Fibroblast of the conjunctiva (primary cell): Measurements from ENCODE around the gene CDV3.
A peak's percentile ranks its signal among the peaks of the same experiment; 100 is the strongest.
"Not testable (repeated sequence)": the region's sequence is repeated elsewhere in the genome, so short reads cannot be mapped to it uniquely, and the experiment has no call there.

Experiments
- DNase-seq: peaks from one replicate; pipeline ENCODE4 v3.0.0-alpha.2; 2010; ENCODE audit warnings: low read depth

The CDV3 gene, protein sequence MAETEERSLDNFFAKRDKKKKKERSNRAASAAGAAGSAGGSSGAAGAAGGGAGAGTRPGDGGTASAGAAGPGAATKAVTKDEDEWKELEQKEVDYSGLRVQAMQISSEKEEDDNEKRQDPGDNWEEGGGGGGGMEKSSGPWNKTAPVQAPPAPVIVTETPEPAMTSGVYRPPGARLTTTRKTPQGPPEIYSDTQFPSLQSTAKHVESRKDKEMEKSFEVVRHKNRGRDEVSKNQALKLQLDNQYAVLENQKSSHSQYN

DNA sequence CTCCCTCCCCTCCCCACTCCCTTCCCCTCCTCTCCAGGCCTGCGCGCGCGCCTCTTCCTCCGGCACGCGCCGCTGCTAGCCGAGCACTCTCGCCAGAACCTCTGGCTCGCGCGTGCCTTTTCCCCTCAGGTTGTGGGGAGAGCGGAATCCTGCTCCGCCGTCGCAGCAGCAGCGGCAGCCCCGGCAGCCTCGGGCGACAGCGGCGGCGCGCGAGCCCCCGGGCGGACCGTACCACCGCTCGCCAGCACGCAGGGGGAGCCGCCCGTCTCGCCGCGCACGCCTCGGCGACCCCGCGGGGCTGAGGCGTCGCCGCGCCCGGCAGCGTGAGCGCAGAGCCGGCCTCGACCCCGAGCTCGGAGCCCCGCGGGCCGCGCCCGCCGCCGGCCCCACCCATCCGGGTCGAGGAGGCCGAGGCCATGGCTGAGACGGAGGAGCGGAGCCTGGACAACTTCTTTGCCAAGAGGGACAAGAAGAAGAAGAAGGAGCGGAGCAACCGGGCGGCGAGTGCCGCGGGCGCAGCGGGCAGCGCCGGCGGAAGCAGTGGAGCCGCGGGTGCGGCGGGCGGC, at the start of gene CDV3:
Gene CDV3 (plus strand): TSS at position 58 of the 566 bp plus-strand sequence. CDS start 359 bp downstream, at position 417.
- no peak for DNase-seq

- not testable (repeated sequence) for DNase-seq
Measured at GRCh38 chr3:133523758-133524157, 49.7 kb upstream of the CDV3 start.

DNA sequence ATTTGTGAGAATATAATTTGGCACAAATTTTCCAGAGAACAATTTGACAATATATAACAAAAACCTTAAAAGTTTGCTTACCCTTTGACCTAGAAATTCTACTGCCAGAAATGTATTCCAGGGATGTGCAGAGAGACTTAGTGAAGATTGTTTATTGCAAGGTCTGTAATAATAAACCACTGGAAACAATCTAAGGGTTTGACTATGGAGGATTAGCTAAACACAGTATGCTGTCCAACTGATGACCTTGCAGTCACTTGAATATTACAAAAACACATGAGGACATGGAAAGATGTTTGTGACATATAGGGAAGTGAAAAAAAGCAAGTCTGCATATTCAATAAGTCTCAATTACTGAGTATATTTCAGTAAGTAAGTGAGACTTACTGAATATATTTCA, 48.1 kb upstream of the CDV3 start:
- DNase-seq = no peak

GRCh38 chr3:133527081-133527715, 46.3 kb upstream of the CDV3 start:
- DNase-seq = no peak

GRCh38 chr3:133529809-133530208, 43.7 kb upstream of the CDV3 start:
- no peak for DNase-seq

- no peak for DNase-seq
Measured at GRCh38 chr3:133531981-133532380, 41.5 kb upstream of the CDV3 start.

DNA sequence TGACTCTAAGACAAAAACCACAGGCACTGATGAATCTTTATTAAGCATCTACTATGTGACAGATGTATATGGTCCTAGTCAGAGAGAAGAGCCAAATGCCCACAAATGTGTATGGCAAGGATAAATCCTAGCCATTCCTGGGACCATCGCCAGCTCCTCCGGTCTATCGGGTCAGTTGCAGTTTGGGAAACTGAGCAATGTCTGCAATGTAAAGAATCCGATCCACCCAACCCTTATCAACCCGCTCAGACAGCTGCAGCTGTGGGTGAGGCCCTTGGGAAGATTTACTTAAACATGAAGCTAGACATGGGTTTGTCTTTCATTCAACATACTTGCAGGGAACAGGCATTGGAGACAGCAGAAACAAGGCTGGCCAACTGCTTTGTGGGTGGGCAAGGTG, 40.5 kb upstream of the CDV3 start:
- no peak for DNase-seq

DNA sequence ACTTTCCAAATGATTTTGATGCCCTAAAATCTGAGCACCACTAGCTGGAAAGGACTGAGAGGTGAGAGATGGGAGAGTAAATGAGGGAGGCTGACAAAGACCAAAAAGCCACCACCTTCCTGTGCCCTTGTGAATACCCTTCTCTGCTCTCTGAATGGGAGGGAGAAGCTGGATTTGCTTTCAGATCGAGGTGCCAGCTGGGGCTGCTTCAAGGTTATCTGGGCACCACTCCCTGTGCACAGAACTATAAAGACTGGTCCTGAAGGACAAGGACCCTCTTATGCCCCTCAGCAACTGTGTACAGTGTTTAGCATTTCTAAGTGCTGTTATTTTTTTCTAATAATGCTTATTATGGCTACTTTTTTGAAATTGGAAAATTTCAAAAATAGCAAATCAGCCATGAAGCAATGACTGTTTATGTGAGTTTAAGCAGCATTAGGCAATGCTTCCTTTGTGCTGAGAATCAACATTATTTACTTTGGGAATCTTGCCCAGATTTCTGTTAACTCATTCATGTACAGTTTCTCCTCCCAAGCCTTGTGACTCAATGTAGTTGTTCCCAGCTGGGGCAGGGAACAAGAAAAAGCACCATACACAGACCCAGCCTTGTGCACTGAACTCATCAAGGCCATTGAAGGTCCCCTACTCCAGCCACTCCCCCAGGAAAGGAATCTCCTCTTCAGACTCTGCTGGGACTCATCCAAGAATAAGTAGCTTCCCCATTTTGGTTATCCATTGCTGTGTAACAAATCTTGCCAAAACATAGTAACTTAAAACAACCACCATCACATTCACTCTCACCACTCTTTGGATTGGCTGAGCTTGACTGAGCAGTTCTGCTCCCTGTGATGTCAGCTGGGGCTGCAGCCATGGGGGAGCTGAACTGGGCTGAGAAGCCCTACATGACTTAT, 37.3 kb upstream of the CDV3 start:
- peak; percentile 80 for DNase-seq

DNA sequence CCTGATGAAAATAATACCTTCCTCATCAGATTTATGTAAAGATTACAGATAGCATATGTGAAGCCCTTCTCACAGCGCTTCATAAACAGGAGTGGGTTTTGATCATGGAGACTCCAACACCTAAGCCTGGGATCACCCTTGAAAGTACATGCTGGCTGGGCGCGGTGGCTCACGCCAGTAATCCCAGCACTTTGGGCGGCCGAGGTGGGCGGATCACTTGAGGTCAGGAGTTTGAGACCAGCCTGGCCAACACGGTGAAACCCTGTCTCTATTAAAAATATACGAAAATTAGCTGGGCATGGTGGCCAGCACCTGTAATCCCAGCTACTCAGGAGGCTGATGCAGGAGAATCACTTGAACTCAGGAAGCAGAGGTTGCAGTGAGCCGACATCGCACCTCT, 36.4 kb upstream of the CDV3 start:
- not testable (repeated sequence) for DNase-seq

GRCh38 chr3:133538154-133538553, 35.3 kb upstream of the CDV3 start:
- no peak for DNase-seq

GRCh38 chr3:133540896-133541674, 32.4 kb upstream of the CDV3 start:
- DNase-seq = no peak

DNA sequence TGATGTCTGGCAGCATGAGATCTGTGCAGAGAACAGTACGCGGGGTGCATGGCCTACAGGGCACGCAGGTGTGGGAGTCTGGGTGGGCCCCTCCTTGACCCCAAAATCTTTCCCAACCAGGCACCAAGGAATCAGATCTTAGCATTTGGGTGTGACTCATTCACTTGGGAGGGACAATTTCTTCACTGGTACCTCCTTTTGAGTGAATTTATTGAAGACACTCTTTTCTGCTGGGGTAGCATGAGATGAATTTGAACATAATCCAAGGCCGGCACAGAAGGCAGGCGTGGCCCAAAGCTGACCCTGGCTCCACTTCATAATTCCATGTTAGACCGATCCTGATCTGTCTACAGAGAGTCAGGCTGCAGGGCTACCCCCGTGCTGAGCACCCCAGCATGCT, 30.6 kb upstream of the CDV3 start:
- no peak for DNase-seq

- DNase-seq = not testable (repeated sequence)
Measured at GRCh38 chr3:133544983-133545382, 28.5 kb upstream of the CDV3 start.

GRCh38 chr3:133547432-133548041, 25.9 kb upstream of the CDV3 start:
- no peak for DNase-seq

DNA sequence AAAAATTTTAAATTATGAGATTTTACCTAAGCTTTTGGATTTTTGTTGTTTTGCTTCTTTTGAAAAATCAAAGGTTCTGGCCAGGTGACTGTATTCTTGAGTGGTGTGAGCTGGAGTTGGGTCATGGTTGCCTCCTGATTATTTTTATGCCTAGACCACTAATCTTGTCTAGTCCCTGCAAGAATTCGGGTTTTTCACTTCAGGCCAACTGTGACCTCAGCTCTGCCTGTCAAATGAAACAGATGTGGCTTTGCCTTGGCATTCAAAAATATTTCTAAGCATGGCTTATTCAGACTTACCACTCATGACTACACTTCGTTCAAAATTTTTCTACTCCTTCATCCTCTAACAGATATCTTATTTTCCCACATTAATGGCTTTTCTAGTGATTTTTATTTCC, 25.4 kb upstream of the CDV3 start:
- no peak for DNase-seq

- DNase-seq = no peak
Measured at GRCh38 chr3:133549565-133549964, 23.9 kb upstream of the CDV3 start.

DNA sequence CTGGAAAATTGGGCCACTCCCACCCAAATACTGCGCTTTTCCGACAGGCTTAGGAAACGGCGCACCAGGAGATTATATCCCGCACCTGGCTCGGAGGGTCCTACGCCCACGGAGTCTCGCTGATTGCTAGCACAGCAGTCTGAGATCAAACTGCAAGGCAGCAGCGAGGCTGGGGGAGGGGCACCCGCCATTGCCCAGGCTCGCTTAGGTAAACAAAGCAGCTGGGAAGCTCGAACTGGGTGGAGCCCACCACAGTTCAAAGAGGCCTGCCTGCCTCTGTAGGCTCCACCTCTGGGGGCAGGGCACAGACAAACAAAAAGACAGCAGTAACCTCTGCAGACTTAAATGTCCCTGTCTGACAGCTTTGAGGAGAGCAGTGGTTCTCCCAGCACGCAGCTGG, 21.9 kb upstream of the CDV3 start:
- not testable (repeated sequence) for DNase-seq

- no peak for DNase-seq
Measured at GRCh38 chr3:133561679-133562078, 11.8 kb upstream of the CDV3 start.

- DNase-seq = no peak
Measured at GRCh38 chr3:133562376-133562775, 11.1 kb upstream of the CDV3 start.

GRCh38 chr3:133563186-133563591, 10.3 kb upstream of the CDV3 start:
- no peak for DNase-seq

DNA sequence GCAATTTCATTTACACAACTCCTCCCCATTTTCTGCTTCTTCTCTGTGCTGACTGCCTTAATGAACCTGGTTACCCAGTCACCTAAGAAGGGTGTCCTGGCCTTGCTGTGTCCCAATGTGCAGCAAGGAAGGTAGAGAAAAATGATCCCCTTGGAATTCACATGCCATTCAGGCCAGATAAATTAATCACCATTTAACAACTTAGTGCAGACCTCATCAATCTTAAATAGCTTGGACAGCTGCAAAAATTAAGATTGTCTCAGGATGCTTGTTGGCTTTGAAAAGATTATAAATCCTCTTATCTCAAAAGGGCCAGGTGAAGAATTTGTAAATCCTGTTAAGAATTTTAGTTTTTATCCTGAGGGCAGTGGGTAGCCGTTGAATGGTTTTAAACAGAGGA, 9.7 kb upstream of the CDV3 start:
- DNase-seq = no peak
